GM03348 (cell line): Measurements from ENCODE around the gene MRGPRE.

ENCODE experiments used
- DNase-seq: peaks from one replicate; pipeline ENCODE4 v3.0.0; 2012; ENCODE audit warnings: low spot score

The MRGPRE gene

GRCh38 chr11:3196161-3197043 is 35.8 kb downstream of the MRGPRE start:
- no peak for DNase-seq

GRCh38 chr11:3195251-3196160 is 36.7 kb downstream of the MRGPRE start:
- no peak for DNase-seq

- DNase-seq = no peak
Measured at GRCh38 chr11:3194016-3194816, 38.0 kb downstream of the MRGPRE start.

DNA sequence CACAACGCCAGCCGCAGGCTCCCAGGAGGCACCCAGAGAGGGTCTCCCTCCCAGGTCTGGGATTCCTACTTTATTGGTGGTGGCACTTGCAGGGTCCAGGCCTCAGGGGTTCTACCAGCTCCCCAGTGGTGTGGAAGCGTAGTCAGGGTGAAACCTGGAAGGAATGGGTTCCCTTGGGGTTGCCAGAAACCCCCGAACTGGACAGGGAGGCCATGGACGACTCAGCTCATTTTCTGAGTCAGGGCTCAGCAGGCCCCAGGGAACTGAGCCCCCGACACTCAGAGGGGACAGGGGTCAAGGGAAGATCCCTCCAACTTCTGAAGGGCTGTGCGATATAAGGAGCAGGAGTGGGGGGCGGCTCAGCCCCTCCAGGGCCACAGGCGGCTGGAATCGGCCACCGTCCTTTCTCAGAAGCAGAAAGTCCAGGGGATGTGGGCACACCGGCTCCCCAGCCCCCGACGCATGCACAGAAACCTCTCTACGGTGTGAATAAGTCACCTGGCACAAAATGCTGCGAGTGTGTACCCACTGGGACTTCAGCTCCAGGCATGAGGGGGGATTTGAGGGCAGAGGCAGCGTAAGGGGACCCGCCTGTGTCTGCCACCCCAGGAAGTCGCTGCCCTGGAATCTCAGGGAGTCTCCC is 38.7 kb downstream of the MRGPRE start:
- DNase-seq = no peak

DNA sequence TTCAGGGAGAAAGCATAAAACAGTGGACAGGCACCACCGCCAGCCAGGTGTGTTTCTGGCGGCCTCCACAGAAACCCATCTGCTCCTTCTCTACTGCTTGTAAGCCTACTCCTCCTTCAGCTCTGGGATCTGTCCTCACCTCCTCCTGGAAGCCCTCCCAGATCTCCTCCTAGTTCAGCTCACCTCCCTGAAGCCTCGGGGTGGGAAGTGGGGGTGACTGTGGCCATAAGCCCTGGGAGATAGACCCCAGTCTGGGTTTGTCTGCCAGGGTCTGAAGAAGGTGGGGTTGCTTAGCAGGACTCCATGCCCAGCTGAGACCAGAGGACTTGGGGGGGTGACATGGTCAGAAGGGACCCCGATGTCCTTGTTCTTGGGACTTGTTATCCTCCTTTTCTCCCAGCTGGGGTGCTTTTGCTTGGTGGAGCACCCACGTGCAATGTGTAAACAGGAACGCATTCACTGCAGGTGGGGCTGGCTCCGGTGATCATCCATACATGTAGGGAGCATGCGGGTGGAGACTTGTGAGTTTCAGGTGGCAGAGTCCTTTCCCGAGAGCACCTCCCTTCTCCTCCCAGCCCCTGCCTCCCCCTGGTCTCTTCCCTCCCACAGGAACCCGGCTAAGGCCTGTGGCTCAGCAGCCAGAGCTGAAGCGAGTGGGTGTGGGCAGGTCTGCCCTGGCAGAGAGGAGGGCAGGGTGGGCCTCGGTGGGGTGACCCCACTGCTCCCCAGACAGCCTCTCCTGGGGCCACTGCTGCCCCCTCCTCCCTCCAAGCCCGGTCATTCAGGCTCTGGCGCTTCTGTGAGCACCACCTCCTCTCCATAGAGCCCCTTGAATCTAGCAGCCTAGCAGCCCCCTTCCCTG is 39.5 kb downstream of the MRGPRE start:
- DNase-seq = no peak

DNA sequence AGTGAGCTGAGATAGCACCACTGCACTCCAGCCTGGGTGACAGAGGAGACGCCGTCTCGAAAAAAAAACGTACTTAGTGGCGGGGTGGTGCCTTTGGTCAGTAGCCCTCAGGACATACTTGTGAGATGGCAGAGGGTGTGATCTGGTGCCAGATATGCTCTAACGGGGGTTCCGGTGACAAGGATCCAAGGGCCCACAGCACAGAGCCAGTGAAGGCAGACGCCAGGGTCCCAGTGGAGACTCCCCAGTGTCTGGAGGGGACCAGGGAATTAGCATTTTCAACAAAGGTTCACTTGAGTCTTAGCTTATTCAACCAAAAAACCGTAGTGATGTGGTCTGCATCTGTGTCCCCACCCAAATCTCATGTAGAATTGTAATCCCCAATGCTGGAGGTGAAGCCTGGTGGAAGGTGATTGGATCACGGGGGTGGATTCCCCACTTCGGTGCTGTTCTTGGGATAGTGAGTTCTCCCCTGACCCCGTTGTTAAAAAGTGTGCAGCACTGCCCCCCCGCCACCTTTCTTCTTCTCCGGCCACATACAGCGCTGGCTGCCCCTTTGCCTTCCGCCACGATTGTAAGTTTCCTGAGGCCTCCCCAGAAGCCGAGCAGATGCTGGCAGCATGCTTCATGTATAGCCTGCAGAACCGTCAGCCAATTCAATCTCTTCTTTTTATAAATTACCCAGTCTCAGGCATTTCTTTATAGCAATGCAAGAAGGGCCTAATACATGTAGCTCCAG is 40.5 kb downstream of the MRGPRE start:
- DNase-seq = no peak

- DNase-seq = no peak
Measured at GRCh38 chr11:3190600-3190999, 41.6 kb downstream of the MRGPRE start.

DNA sequence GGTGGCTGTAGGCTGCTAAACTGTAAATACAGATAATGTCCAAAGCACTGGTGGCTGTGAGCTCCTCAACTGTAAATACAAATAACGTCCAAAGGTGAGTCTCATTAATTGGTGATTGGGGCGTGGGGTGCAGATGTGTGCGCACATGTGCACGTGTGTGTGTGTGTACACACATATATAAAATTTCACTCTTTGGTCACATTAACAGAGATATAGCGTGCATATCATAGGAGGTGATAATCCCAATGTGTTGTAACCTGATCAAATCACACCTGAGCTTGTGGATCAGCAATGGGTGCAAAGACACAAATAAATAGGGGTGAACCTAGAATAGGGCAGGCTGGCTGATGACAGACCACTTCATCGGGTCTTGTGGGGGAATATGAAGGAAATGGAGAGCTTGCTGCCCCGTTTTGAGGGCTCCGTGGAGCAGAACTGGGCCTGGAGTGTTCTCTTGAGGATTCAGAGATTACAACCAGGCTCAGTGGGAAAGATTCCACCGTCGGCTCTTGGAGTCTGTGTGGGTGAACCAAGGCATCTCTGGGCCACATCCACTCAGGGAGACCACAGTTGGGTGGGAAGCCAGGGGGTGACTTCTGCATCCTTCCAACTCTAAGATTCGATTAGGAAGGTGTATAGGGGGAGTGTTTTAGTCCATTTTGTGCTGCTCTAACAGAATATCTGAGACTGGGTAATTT is 42.2 kb downstream of the MRGPRE start:
- DNase-seq = no peak

DNA sequence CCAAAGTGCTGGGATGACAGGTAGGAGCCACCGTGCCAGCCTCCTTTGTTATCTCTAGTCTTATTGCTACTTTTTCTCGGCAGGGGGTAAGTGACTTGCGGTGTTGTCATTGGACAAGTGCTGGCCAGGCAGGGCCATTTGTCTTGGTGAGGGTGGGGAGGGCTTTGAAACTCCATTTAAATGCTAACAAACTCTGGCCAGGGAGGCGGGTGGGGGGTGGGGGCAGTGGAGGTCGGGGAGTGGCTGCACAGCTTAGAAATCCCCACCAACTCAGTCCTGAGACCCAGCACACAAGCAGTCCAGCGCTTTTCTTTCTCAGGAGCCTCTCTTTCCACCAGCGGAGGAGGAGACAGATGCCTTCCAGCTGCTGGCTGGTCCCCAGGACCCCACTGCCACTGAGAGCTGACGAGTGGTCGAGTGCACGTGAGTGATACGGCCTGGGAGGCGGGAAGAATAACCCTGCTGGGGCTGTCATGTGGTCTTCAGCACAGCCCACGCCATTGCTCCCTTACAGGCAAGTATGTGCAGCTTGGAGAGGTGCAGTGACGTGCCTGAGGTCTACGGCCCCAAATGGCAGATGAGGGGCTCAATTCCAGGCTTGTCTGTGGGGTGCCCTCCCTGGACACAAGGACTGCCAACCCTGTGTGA is 42.9 kb downstream of the MRGPRE start:
- no peak for DNase-seq

DNA sequence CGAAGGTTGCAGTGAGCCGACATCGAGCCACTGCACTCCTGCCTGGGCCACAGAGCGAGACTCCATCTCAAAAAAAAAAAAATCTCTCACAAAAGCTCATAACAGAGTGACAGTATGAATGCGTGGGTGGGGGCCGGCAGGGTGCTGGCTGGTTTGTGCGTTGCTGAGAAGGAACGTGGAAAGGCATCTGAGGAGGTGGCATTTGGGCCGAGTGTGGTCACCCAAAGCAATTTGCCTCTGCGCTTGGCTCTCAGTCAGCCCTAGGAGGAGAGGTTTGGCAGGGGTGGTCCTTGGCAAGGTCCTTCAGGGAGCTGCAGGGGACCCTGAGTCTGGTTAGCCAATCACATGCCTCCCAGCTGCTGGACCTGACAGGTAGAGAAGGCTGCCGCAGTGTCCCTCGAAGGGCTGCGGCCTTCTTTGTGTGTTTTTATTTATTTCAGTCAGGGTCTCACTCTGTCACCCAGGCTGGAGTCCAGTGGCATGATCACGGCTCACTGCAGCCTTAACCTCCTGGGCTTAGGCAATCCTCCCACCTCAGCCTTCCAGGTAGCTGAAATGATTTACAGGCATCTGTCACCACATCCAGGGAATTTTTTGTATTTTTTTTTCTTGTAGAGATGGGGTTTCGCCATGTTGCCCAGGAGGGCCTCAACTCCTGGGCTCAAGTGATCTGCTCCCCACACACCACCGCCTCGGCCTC is 43.6 kb downstream of the MRGPRE start:
- DNase-seq = no peak

DNA sequence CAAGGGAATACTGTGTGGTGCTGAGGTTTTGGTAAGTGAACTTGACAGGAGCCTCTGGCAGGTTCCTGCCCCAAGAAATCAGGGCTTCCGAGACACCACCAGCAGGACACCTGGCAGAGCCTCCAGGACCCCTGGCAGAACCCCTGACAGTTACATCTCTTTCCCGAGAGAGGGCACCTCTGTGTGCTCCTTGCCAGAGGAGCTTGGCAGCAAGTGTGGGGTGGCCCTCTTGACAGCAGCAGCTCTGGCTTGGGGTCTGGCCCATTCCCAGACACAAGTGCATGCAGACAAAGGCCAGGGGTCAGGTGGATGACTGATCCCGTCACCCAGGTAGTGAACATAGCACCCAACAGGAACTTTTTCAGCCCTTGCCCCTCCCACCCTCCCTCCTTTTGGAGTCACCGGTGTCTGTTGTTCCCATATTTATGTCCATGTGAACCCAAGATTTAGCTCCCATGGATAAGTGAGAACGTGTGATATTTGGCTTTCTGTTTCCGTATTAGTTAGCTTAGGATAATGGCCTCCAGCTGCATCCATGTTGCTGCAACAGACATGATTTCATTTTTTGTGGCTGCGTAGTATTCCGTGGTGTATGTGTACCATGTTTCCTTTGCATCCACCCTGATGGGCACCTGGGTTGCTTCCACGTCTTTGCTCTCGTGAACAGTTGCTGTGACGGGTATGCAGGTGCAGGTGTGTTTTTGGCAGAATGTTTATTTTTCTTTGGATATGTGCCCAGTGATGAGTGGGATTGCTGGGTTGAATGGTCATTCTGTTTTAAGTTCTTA is 45.9 kb downstream of the MRGPRE start:
- DNase-seq = no peak

GRCh38 chr11:3184732-3185347 is 47.4 kb downstream of the MRGPRE start:
- DNase-seq = no peak

GRCh38 chr11:3183523-3183922 is 48.7 kb downstream of the MRGPRE start:
- DNase-seq = no peak

DNA sequence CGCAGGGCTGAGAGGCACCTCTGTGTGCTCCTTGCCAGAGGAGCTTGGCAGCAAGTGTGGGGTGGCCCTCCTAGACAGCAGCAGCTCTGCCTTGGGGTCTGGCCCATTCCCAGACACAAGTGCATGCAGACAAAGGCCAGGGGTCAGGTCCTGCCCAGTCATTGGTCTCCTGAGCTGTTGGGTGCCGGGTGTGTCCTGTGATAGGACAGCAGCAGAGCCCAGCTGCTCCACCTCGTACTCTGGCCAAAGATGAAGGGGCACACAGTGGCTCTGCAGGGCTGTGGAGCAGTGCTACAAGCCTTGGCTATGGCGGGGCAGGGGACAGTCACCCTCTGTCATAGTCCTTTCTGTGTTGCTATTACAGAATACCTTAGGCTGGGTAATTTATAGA is 49.8 kb downstream of the MRGPRE start:
- no peak for DNase-seq

DNA sequence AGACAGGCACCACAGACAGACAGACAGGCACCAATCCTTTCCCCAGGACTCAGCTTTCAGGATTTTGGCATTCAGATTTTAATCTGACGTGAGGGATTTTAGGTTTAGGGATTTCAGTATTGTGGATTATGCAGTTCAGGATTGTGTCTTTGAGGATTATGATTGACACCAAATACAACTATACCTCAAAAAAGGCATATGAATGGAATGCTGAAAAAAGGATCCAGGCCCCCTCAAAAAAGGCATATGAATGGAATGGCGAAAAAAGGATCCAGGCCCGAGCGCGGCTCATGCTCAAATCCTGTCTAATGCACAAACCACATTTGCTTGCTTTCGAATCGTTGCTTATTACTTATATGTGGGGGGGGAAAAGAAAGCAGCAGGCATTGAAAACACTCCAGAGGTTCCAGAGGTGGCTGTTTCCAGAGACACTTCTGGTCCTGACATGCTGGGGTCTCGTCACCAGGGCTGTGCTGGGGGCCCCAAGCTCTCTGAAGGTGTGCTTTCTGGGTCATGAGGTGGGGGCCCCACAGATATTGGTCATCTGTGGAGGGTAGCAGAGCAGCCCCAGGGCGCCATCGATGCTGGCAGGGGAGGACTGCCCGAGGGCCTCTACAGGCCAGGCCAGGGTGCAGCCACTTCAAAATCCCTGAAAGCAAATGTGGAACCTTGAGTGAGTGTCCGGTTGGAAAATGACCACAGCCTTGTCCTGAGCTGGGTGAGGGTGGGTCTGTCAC is 50.3 kb downstream of the MRGPRE start:
- no peak for DNase-seq

DNA sequence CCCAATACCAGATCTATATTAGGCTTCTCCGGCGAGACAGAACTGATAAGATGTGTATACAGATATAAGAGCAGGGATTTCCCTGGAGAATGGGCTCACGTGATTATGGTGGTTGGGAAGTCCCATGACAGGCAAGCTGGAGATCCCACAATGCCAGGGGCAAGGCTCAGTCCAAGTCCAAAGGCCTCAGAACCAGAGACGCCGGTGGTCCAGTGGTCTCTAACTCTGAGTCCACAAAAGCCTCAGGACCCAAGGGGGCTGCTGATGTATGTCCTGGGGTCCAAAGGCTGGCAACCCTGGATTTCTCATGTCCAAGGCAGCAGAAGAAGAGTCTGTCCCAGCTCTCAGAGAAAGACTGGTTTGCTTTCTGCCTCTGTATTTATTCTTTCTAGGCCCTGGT is 51.3 kb downstream of the MRGPRE start:
- no peak for DNase-seq
